NCI-H1436 (cell line): Measurements from ENCODE around the gene CSF2RB.
"Not testable (repeated sequence)": the region's sequence is repeated elsewhere in the genome, so short reads cannot be mapped to it uniquely, and the experiment has no call there.

Source experiments
- DNase-seq: peaks from one replicate; lab custom pipeline; 2025; lab: John Stamatoyannopoulos, UW

CSF2RB gene

GRCh38 chr22:36968249-36968964, 55.0 kb downstream of the CSF2RB start:
- DNase-seq = no peak

- DNase-seq = no peak
Measured at GRCh38 chr22:36971341-36972125, 58.1 kb downstream of the CSF2RB start.

GRCh38 chr22:36976606-36977005, 63.2 kb downstream of the CSF2RB start:
- DNase-seq = no peak

- DNase-seq = peak; percentile 53
Measured at GRCh38 chr22:36977401-36977861, 64.0 kb downstream of the CSF2RB start.

- DNase-seq = peak; percentile 81
Measured at GRCh38 chr22:36977947-36978660, 64.7 kb downstream of the CSF2RB start.

GRCh38 chr22:36979016-36979910, 65.8 kb downstream of the CSF2RB start:
- no peak for DNase-seq

- DNase-seq = no peak
Measured at GRCh38 chr22:36981247-36981775, 67.9 kb downstream of the CSF2RB start.

GRCh38 chr22:36982136-36982535, 68.7 kb downstream of the CSF2RB start:
- DNase-seq = peak; percentile 4

- DNase-seq = no peak
Measured at GRCh38 chr22:36985211-36985889, 71.9 kb downstream of the CSF2RB start.

GRCh38 chr22:36986242-36986821, 72.9 kb downstream of the CSF2RB start:
- no peak for DNase-seq

GRCh38 chr22:36988075-36988832, 74.8 kb downstream of the CSF2RB start:
- DNase-seq = no peak

- not testable (repeated sequence) for DNase-seq
Measured at GRCh38 chr22:36989012-36989411, 75.6 kb downstream of the CSF2RB start.
